GM23338 (cell line): Measurements from ENCODE around the gene ZNF605. TPM values are rescaled to one million over a fixed set of nuclear protein-coding genes. Genes with fewer than 3 reads are reported as not detected.

Experiments
- ATAC-seq: fragments of 200-7000 bp; cut with Tn5 transposase; 3 replicates; pipeline ENCODE4 v1.9.1; 2020
- DNase-seq: peaks from one replicate; pipeline ENCODE4 v3.0.0-alpha.2; 2015; ENCODE audit warnings: low spot score
- H2AFZ ChIP-seq: fragments of 200-600 bp; sonication (generic); 2 replicates; pipeline ENCODE4 v1.8.0; 2016; ENCODE audit warnings: antibody characterized with exemption, mild to moderate bottlenecking, moderate library complexity
- H3F3A ChIP-seq: fragments of 200-600 bp; sonication (generic); replicated peaks from 2 replicates; pipeline ENCODE4 v1.8.0; 2017; ENCODE audit warnings: antibody characterized with exemption, mixed run types, low read depth
- H3K27ac ChIP-seq: fragments of 200-600 bp; sonication (generic); 2 replicates; pipeline ENCODE4 v1.6.1; 2016; ENCODE audit warnings: low read depth
- H3K27me3 ChIP-seq: fragments of 200-600 bp; sonication (generic); 2 replicates; pipeline ENCODE4 v1.8.0; 2016; ENCODE audit warnings: mild to moderate bottlenecking, mixed run types, moderate library complexity; ENCODE audit not compliant: insufficient read depth
- H3K36me3 ChIP-seq: fragments of 200-600 bp; sonication (generic); 2 replicates; pipeline ENCODE4 v1.8.0; 2016; ENCODE audit warnings: mild to moderate bottlenecking; ENCODE audit not compliant: insufficient read depth
- H3K4me1 ChIP-seq: fragments of 200-600 bp; sonication (generic); 2 replicates; pipeline ENCODE4 v1.8.0; 2016; ENCODE audit warnings: mild to moderate bottlenecking, moderate library complexity; ENCODE audit not compliant: insufficient read depth
- H3K4me2 ChIP-seq: fragments of 200-600 bp; sonication (generic); 2 replicates; pipeline ENCODE4 v1.7.1; 2017; ENCODE audit warnings: mixed run types
- H3K4me3 ChIP-seq: fragments of 200-600 bp; sonication (generic); 2 replicates; pipeline ENCODE4 v1.6.1; 2016; ENCODE audit warnings: mixed run types
- H3K79me2 ChIP-seq: fragments of 200-600 bp; sonication (generic); replicated peaks from 2 replicates; pipeline ENCODE4 v1.8.0; 2017; ENCODE audit warnings: mild to moderate bottlenecking; ENCODE audit not compliant: insufficient read depth
- H3K9me2 ChIP-seq: fragments of 200-600 bp; sonication (generic); 2 replicates; pipeline ENCODE4 v1.8.0; 2017; ENCODE audit not compliant: insufficient read depth
- H4K20me1 ChIP-seq: fragments of 200-600 bp; sonication (generic); replicated peaks from 2 replicates; pipeline ENCODE4 v1.8.0; 2017; ENCODE audit warnings: mild to moderate bottlenecking; ENCODE audit not compliant: insufficient read depth
- H3K27ac Mint-ChIP-seq: 2 replicates; pipeline ENCODE4 v1.8.0; 2020; ENCODE audit warnings: inconsistent platforms, mild to moderate bottlenecking, moderate library complexity, mixed read lengths
- H3K27me3 Mint-ChIP-seq: 3 replicates; pipeline ENCODE4 v1.8.0; 2022; ENCODE audit warnings: low read depth, mild to moderate bottlenecking, moderate library complexity, mixed read lengths, inconsistent platforms; ENCODE audit not compliant: insufficient read depth, poor library complexity
- H3K36me3 Mint-ChIP-seq: 3 replicates; pipeline ENCODE4 v1.8.0; 2021; ENCODE audit warnings: low read depth, mild to moderate bottlenecking, inconsistent platforms, moderate library complexity, mixed read lengths
- H3K4me1 Mint-ChIP-seq: 3 replicates; pipeline ENCODE4 v1.8.0; 2020; ENCODE audit warnings: mild to moderate bottlenecking, inconsistent platforms, mixed read lengths
- H3K4me3 Mint-ChIP-seq: 3 replicates; pipeline ENCODE4 v1.8.0; 2021; ENCODE audit warnings: moderate library complexity, mild to moderate bottlenecking, inconsistent platforms, mixed read lengths
- H3K9me3 Mint-ChIP-seq: 3 replicates; pipeline ENCODE4 v1.8.0; 2020; ENCODE audit warnings: moderate library complexity, mild to moderate bottlenecking, inconsistent platforms, mixed read lengths
- CREB1 ChIP-seq: fragments of 250-450 bp; sonication (Bioruptor Pico); IDR thresholded peaks from 2 replicates; pipeline ENCODE4 v1.5.0; 2020; ENCODE audit warnings: low read depth, mild to moderate bottlenecking, moderate library complexity
- CTCF ChIP-seq, 2 experiments: fragments of 200-600 bp in 1 of 2; sonication (generic) in 1 of 2; conservative IDR thresholded peaks; 2 replicates each; pipeline versions ENCODE4 v1.5.1 to v1.6.1; 2016 to 2017; ENCODE audit warnings: antibody characterized with exemption in 2 of 2, low read depth in 2 of 2, mild to moderate bottlenecking in 2 of 2, moderate library complexity in 1 of 2
- ETS1 ChIP-seq: IDR thresholded peaks from 2 replicates; pipeline ENCODE4 v1.6.1; 2016; ENCODE audit warnings: antibody characterized with exemption
- NANOG ChIP-seq: IDR thresholded peaks from 2 replicates; pipeline ENCODE4 v1.6.1; 2016; ENCODE audit warnings: antibody characterized with exemption, borderline replicate concordance
- REST ChIP-seq: IDR thresholded peaks from one replicate; pipeline ENCODE4 v1.6.1; 2018; ENCODE audit warnings: antibody characterized with exemption; ENCODE audit not compliant: unreplicated experiment
- STAT1 ChIP-seq: IDR thresholded peaks from one replicate; pipeline ENCODE4 v1.6.1; 2016; ENCODE audit warnings: antibody characterized with exemption; ENCODE audit not compliant: unreplicated experiment
- ZNF114 ChIP-seq: fragments of 250-450 bp; sonication (Bioruptor Pico); IDR thresholded peaks from 2 replicates; pipeline ENCODE4 v1.5.0; 2020; ENCODE audit warnings: mild to moderate bottlenecking, moderate library complexity
- polyA plus RNA-seq: library from polyadenylated mRNA; unstranded; fragments of >200 nt; fragmentation: Nextera tagmentation; extraction: Ambion mirVana; gene quantifications from 2 replicates; pipeline ENCODE4 v1.2.1, GENCODE V29; 2016
- total RNA-seq: library from RNA; depleted of rRNA; stranded (reverse); fragments of >200 nt; shearing (Covaris generic); gene quantifications from 2 replicates; pipeline ENCODE4 v1.2.3, GENCODE V29; 2014

ZNF605 gene
- total and polyA plus RNA-seq, 2 experiments from 2014 or later, result 13.5 to 17.1 TPM

- peaks cover 5% of the 10 kb centered on the region; the same call in 1 of the 2 replicates for H3K4me1 ChIP-seq
- Mint-ChIP-seq H3K4me3 (no peak overlapping the region), H3K27ac (no peak overlapping the region), H3K36me3 (peaks cover 69% of the 10 kb centered on the region), H3K27me3 (peaks cover 18% of the 10 kb centered on the region), H3K4me1 (peaks cover 9% of the 10 kb centered on the region), H3K9me3 (peaks cover 4% of the 10 kb centered on the region)
- peaks cover 20% of the 10 kb centered on the region for H3F3A ChIP-seq
- no peak for DNase-seq
- no peaks in the 10 kb centered on the region for H3K9me2 ChIP-seq
- TF ChIP-seq CTCF (conservative IDR thresholded peaks at IDR 0.05; ENCODE audit: low read depth in 2 of 2) (no peak), CREB1 (CRISPR knock-in tag) (no peak)
- no peak overlapping the region for H3K4me2 ChIP-seq
- H3K36me3 ChIP-seq, result 0 out of 2 replicates have a peak, but pooled peaks cover 1% of the 10 kb centered on the region
- no peak for ATAC-seq
- H2AFZ ChIP-seq, result no peak overlapping the region
- H4K20me1 ChIP-seq, result no peaks in the 10 kb centered on the region
- H3K79me2 ChIP-seq, result peaks cover 32% of the 10 kb centered on the region
- no peak overlapping the region for H3K27ac ChIP-seq
- H3K27me3 ChIP-seq, result no peaks in the 10 kb centered on the region
- H3K4me3 ChIP-seq, result no peak overlapping the region
Measured at GRCh38 chr12:132950844-132951535, 5.1 kb downstream of the ZNF605 start.

- Mint-ChIP-seq H3K4me1 (peaks cover 7% of the 10 kb centered on the region), H3K27ac (no peak overlapping the region), H3K27me3 (peaks cover 14% of the 10 kb centered on the region), H3K36me3 (peaks cover 73% of the 10 kb centered on the region), H3K9me3 (peaks cover 10% of the 10 kb centered on the region), H3K4me3 (no peak overlapping the region)
- no peak overlapping the region for H3K4me3 ChIP-seq
- peaks cover 29% of the 10 kb centered on the region for H3K79me2 ChIP-seq
- peaks cover 16% of the 10 kb centered on the region for H3F3A ChIP-seq
- no peak overlapping the region for H3K27ac ChIP-seq
- no peaks in the 10 kb centered on the region for H3K9me2 ChIP-seq
- H4K20me1 ChIP-seq, result no peaks in the 10 kb centered on the region
- DNase-seq (no peak), ATAC-seq (no peak)
- 0 out of 2 replicates have a peak, but pooled peaks cover 3% of the 10 kb centered on the region for H3K36me3 ChIP-seq
- H3K4me1 ChIP-seq, result peaks cover 2% of the 10 kb centered on the region; the same call in 1 of the 2 replicates
- H3K4me2 ChIP-seq, result no peak overlapping the region
- H3K27me3 ChIP-seq, result no peaks in the 10 kb centered on the region
- no peak overlapping the region for H2AFZ ChIP-seq
- TF ChIP-seq ZNF114, result no peak
- no peak for TF ChIP-seq ETS1
- TF ChIP-seq STAT1, result no peak
- TF ChIP-seq NANOG, result no peak
- TF ChIP-seq REST, result no peak
Measured at GRCh38 chr12:132949936-132950837, 5.9 kb downstream of the ZNF605 start.
